GM12878 (cell line): ENCODE results near the gene TMEM52B. TPM values are rescaled to one million over a fixed set of nuclear protein-coding genes. Genes with fewer than 3 reads are reported as not detected.

ENCODE experiments used
- ATAC-seq: fragments of 200-7000 bp; cut with Tn5 transposase; 3 replicates; pipeline ENCODE4 v1.9.1; 2020; ENCODE audit warnings: mild to moderate bottlenecking, moderate library complexity
- BruUV-seq: library from RNA; stranded (reverse); fragments of 400-500 nt; replicated peaks from 2 replicates; lab custom pipeline; 2021; lab: Mats Ljungman, UMichigan
- CTCF ChIA-PET: fragments of 300-600 bp; sonication (Branson Sonifier 250); formaldehyde crosslinking; extraction: SDS; loops from one replicate; lab custom pipeline; 2021; ENCODE audit warnings: inconsistent platforms; lab: Yijun Ruan, JAX
- POLR2A ChIA-PET: fragments of 350-600 bp; formaldehyde crosslinking; extraction: SDS; loops from one replicate; lab custom pipeline; 2021; ENCODE audit warnings: inconsistent platforms; lab: Charles Lee
- RAD21 ChIA-PET: fragments of 300-600 bp; sonication (Branson Sonifier 250); formaldehyde crosslinking; loops from one replicate; lab custom pipeline; 2023; ENCODE audit warnings: antibody characterized with exemption; ENCODE audit not compliant: unreplicated experiment; lab: Charles Lee
- SMC1A ChIA-PET: fragments of 300-600 bp; sonication (Branson Sonifier 250); formaldehyde crosslinking; loops from one replicate; lab custom pipeline; 2023; ENCODE audit not compliant: unreplicated experiment, uncharacterized antibody; lab: Charles Lee
- DNase-seq: peaks from one replicate; pipeline ENCODE4 v3.0.0-alpha.2; 2011; ENCODE audit warnings: low read depth, low spot score
- FAIRE-seq: peaks from 3 replicates; lab custom pipeline; 2011; peaks lifted over from hg19 to GRCh38; lab: Jason Lieb, UNC
- H2AFZ ChIP-seq: 2 replicates; pipeline ENCODE4 v1.6.0; 2011; ENCODE audit warnings: low read depth, low read length, control low read depth; ENCODE audit not compliant: control insufficient read depth
- H3K27ac ChIP-seq: 2 replicates; pipeline ENCODE4 v1.5.1; 2011; ENCODE audit warnings: control low read depth; ENCODE audit not compliant: control insufficient read depth, insufficient read depth
- H3K27me3 ChIP-seq, 2 experiments: replicated peaks in 1 of 2; 2 replicates each; pipeline versions ENCODE4 v1.6.0 to v1.6.1; 2011; ENCODE audit warnings: low read length in 1 of 2; ENCODE audit not compliant: control insufficient read depth in 2 of 2, insufficient read depth in 2 of 2
- H3K36me3 ChIP-seq, 2 experiments: 2 replicates each; pipeline ENCODE4 v1.5.1; 2011; ENCODE audit warnings: low read length in 1 of 2; ENCODE audit not compliant: control insufficient read depth in 2 of 2, insufficient read depth in 2 of 2
- H3K4me1 ChIP-seq: 2 replicates; pipeline ENCODE4 v1.6.1; 2011; ENCODE audit warnings: mild to moderate bottlenecking, low read length, moderate library complexity, mixed read lengths; ENCODE audit not compliant: control insufficient read depth, insufficient read depth
- H3K4me2 ChIP-seq: 2 replicates; pipeline ENCODE4 v1.6.0; 2011; ENCODE audit warnings: control low read depth; ENCODE audit not compliant: control insufficient read depth, insufficient read depth
- H3K4me3 ChIP-seq: fragments of 200-600 bp; sonication (generic); 2 replicates; pipeline ENCODE4 v1.5.1; 2016
- H3K79me2 ChIP-seq: 2 replicates; pipeline ENCODE4 v1.6.0; 2011; ENCODE audit warnings: low read length; ENCODE audit not compliant: control insufficient read depth, insufficient read depth
- H3K9ac ChIP-seq: 2 replicates; pipeline ENCODE4 v1.8.0; 2011; ENCODE audit warnings: low read length, control low read depth, mixed read lengths; ENCODE audit not compliant: control insufficient read depth, insufficient read depth
- H3K9me3 ChIP-seq: replicated peaks from 3 replicates; pipeline ENCODE4 v1.5.1; 2011; ENCODE audit warnings: mild to moderate bottlenecking, low read length; ENCODE audit not compliant: control insufficient read depth, insufficient read depth
- H4K20me1 ChIP-seq: 2 replicates; pipeline ENCODE4 v1.6.0; 2011; ENCODE audit not compliant: control insufficient read depth, insufficient read depth
- BRCA1 ChIP-seq: IDR thresholded peaks from 2 replicates; pipeline ENCODE4 v1.6.1; 2011; ENCODE audit warnings: low read depth, low read length, improper control_type of control experiment
- CEBPB ChIP-seq, 2 experiments: fragments of 150-350 bp in 1 of 2; IDR thresholded peaks; 2 replicates each; pipeline ENCODE4 v1.6.1; 2012 to 2014; ENCODE audit warnings: low read depth in 2 of 2, low read length in 2 of 2, borderline replicate concordance in 1 of 2, inconsistent platforms in 1 of 2
- CUX1 ChIP-seq: IDR thresholded peaks from 2 replicates; pipeline ENCODE4 v1.6.1; 2012; ENCODE audit warnings: improper control_type of control experiment, low read depth, low read length; ENCODE audit not compliant: insufficient replicate concordance
- ELK1 ChIP-seq: IDR thresholded peaks from 2 replicates; pipeline ENCODE4 v1.6.1; 2012; ENCODE audit warnings: low read depth, low read length, improper control_type of control experiment
- IRF5 ChIP-seq: fragments of 450-650 bp; IDR thresholded peaks from 2 replicates; pipeline ENCODE4 v1.6.1; 2017; ENCODE audit warnings: borderline replicate concordance
- JUND ChIP-seq: IDR thresholded peaks from 2 replicates; pipeline ENCODE4 v1.6.1; 2012; ENCODE audit warnings: low read depth, mild to moderate bottlenecking, low read length, improper control_type of control experiment, moderate library complexity
- MEF2B ChIP-seq: fragments of 450-650 bp; IDR thresholded peaks from 2 replicates; pipeline ENCODE4 v1.6.1; 2018; ENCODE audit warnings: mild to moderate bottlenecking, moderate library complexity; ENCODE audit not compliant: partially characterized antibody, poor library complexity, severe bottlenecking
- MTA2 ChIP-seq: fragments of 450-650 bp; IDR thresholded peaks from 2 replicates; pipeline ENCODE4 v1.6.1; 2016; ENCODE audit warnings: low read depth, mild to moderate bottlenecking, moderate library complexity
- NFYA ChIP-seq: IDR thresholded peaks from 2 replicates; pipeline ENCODE4 v1.6.1; 2011; ENCODE audit warnings: low read depth, mild to moderate bottlenecking, low read length, improper control_type of control experiment, borderline replicate concordance
- PML ChIP-seq: IDR thresholded peaks from 2 replicates; pipeline ENCODE4 v1.6.1; 2012; ENCODE audit warnings: low read length, inconsistent platforms
- RAD51 ChIP-seq: fragments of 450-650 bp; IDR thresholded peaks from 2 replicates; pipeline ENCODE4 v1.6.1; 2016; ENCODE audit warnings: moderate library complexity, mild to moderate bottlenecking, inconsistent platforms
- RUNX3 ChIP-seq: IDR thresholded peaks from 2 replicates; pipeline ENCODE4 v1.6.1; 2012; ENCODE audit warnings: low read length, inconsistent platforms
- SIN3A ChIP-seq: IDR thresholded peaks from 2 replicates; pipeline ENCODE4 v1.6.1; 2012; ENCODE audit warnings: low read depth, low read length, improper control_type of control experiment
- TCF7 ChIP-seq: IDR thresholded peaks from 2 replicates; pipeline ENCODE4 v1.6.1; 2014; ENCODE audit warnings: antibody characterized with exemption, borderline replicate concordance
- ZNF384 ChIP-seq: IDR thresholded peaks from 2 replicates; pipeline ENCODE4 v1.6.1; 2012; ENCODE audit warnings: low read depth, mild to moderate bottlenecking, low read length, improper control_type of control experiment, borderline replicate concordance
- WGBS: methylation state at CpG from one replicate; pipeline ENCODE4 v1.1.6; 2016; ENCODE audit warnings: low lambda C conversion rate; ENCODE audit not compliant: insufficient replicate concordance, insufficient coverage; ENCODE audit errors: missing lambda C conversion rate; 5-methylcytosine and 5-hydroxymethylcytosine counted together
- in situ Hi-C: fragments of 300-500 bp; cut with MboI; formaldehyde crosslinking; loops from 9 replicates; pipeline ENCODE4 v1.14.3; 2018; ENCODE audit warnings: mixed read lengths
- intact Hi-C: fragments of 100-400 bp; cut with micrococcal nuclease; formaldehyde crosslinking; loops from one replicate; pipeline ENCODE4 v1.14.2; 2022; ENCODE audit not compliant: unreplicated experiment
- polyA plus RNA-seq, 11 experiments: library from polyadenylated mRNA; depleted of rRNA in 4 of 11; unstranded in 6 of 11; stranded (reverse) in 5 of 11; fragments of >200 nt; fragmentation: Nextera tagmentation in 4 of 11; fragmentation: Illumina TruSeq in 1 of 11; extraction: Ambion mirVana in 4 of 11; extraction: Trizol in 1 of 11; gene quantifications; 1 replicate in 1 of 11; 2 replicates in 10 of 11; pipeline versions ENCODE4 v1.2.1 to v1.2.3, GENCODE V29; 2011 to 2016; ENCODE audit warnings: inconsistent platforms in 2 of 11, missing spikeins in 2 of 11, low read depth in 1 of 11
- total RNA-seq, 4 experiments: library from RNA; depleted of rRNA in 3 of 4; stranded (reverse); fragments of >200 nt in 3 of 4; fragmentation: Illumina TruSeq in 1 of 4; extraction: Trizol in 1 of 4; gene quantifications; 2 replicates each; pipeline versions ENCODE4 v1.2.1 to v1.2.3, GENCODE V29; 2013 to 2021

The TMEM52B gene
- total and polyA plus RNA-seq, 10 of the 15 experiments (the other 5 are each of a cell fraction or from before 2014, with no cell fraction given): not detected

- Histone ChIP-seq H3K4me3 (no peak overlapping the region), H3K4me1 (no peaks in the 10 kb centered on the region), H4K20me1 (no peaks in the 10 kb centered on the region), H3K36me3 (no peaks in the 10 kb centered on the region), H3K9ac (no peak overlapping the region), H3K27me3 (peaks cover 0 to 3% of the 10 kb centered on the region in 2 experiments; a peak in 2 of 4 replicates), H3K4me2 (no peak overlapping the region), H3K27ac (no peak overlapping the region), H2AFZ (no peak overlapping the region), H3K79me2 (no peaks in the 10 kb centered on the region), H3K9me3 (no peaks in the 10 kb centered on the region)
- DNase-seq: no peak
- ChIA-PET POLR2A (no interaction called here), RAD21 (no interaction called here), CTCF (no interaction called here), SMC1A (no interaction called here)
- no peak for ATAC-seq
- WGBS: 51% methylated on average over 6 of the region's 6 CpGs
- BruUV-seq: no TSS peak
- TF ChIP-seq MTA2 (no peak), CEBPB (IDR thresholded peaks at IDR 0.05; ENCODE audit: borderline replicate concordance in 1 of 2, low read depth in 2 of 2, low read length in 2 of 2) (no peak), ZNF384 (no peak), NFYA (no peak), SIN3A (no peak), MEF2B (no peak), BRCA1 (no peak), JUND (no peak), PML (no peak), RAD51 (no peak), RUNX3 (no peak), ELK1 (no peak), IRF5 (no peak), CUX1 (no peak), TCF7 (no peak)
- intact Hi-C loops: no loop called here
- FAIRE-seq: no peak
- in situ Hi-C loops: no loop called here
Measured at GRCh38 chr12:10218021-10218420, 39.2 kb downstream of the TMEM52B start.
